Motor neuron (in vitro differentiated cells): ENCODE data around the gene PCDHA9. TPM values are rescaled to one million over a fixed set of nuclear protein-coding genes. Genes with fewer than 3 reads are reported as not detected.
"Not testable (repeated sequence)": the region's sequence is repeated elsewhere in the genome, so short reads cannot be mapped to it uniquely, and the experiment has no call there.

Experiments
- ATAC-seq, 8 experiments: fragments of 200-7000 bp; cut with Tn5 transposase; replicated peaks in 6 of 8; 2 replicates each; pipeline ENCODE4 v1.8.0; 2021; ENCODE audit warnings: mild to moderate bottlenecking in 8 of 8, moderate library complexity in 8 of 8
- H3K27ac ChIP-seq, 2 donors: fragments of 250-450 bp; sonication (Bioruptor Pico); 2 replicates each; pipeline ENCODE4 v1.9.0; 2021; ENCODE audit warnings: antibody characterized with exemption in 2 of 2, mild to moderate bottlenecking in 2 of 2, moderate library complexity in 1 of 2
- H3K4me1 ChIP-seq, 2 donors: fragments of 250-450 bp; sonication (Bioruptor Pico); replicated peaks in 1 of 2; 2 replicates each; pipeline ENCODE4 v1.6.1; 2021; ENCODE audit warnings: antibody characterized with exemption in 2 of 2, mild to moderate bottlenecking in 2 of 2, moderate library complexity in 1 of 2
- H3K4me3 ChIP-seq, 5 donors: fragments of 250-450 bp; sonication (Bioruptor Pico); 2 replicates each; pipeline ENCODE4 v1.9.0; 2021; ENCODE audit warnings: antibody characterized with exemption in 5 of 5, mild to moderate bottlenecking in 5 of 5, moderate library complexity in 4 of 5
- WGBS, 10 experiments: fragments of 450-650 bp; shearing (Covaris generic); methylation state at CpG; one replicate each; pipeline ENCODE4 v1.0.0; 2022; 5-methylcytosine and 5-hydroxymethylcytosine counted together
- in situ Hi-C, 9 experiments: fragments of 400-800 bp; cut with MboI; loops; one replicate each; pipeline ENCODE4 v1.15.0; 2021; ENCODE audit warnings: low sequenced_read_pairs in 9 of 9, low pct_unique_long_range_greater_than_20kb in 2 of 9; ENCODE audit not compliant: unreplicated experiment in 9 of 9
- total RNA-seq, 8 experiments: library from RNA; unstranded; fragments of 300-600 nt; gene quantifications; 2 replicates each; pipeline versions ENCODE4 v1.2.3 to v1.2.4, GENCODE V29; 2022

The PCDHA9 gene
- total RNA-seq, 8 experiments from 2014 or later: 0.05 to 6.2 (median 0.93) TPM

DNA sequence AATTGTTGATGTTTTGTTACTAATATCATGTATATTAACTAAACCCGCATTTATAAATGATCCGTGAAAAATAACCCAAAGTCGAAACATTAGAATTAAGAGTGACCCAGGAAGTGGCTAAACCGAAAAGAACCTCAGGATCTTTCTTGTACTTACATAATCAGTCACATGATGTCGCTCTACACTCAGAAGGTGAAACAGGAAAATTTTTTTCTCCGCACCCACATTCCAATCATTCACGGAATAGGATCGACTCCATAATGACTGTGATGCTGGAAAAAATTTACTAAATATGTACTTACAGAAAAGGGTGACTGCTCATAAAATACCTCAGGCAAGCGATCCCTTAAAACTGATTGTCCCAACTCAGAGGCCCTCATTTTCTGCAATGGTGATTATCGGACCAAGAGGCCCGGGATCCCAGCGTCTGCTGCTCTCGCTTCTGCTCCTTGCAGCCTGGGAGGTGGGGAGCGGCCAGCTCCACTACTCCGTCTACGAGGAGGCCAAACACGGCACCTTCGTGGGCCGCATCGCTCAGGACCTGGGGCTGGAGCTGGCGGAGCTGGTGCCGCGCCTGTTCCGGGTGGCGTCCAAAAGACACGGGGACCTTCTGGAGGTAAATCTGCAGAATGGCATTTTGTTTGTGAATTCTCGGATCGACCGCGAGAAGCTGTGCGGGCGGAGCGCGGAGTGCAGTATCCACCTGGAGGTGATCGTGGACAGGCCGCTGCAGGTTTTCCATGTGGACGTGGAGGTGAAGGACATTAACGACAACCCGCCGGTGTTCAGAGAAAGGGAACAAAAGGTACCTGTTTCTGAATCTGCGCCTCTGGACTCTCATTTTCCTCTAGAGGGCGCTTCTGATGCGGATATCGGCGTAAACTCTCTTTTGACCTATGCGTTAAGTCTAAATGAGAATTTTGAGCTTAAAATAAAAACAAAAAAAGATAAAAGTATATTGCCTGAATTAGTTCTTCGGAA lies 27.2 kb downstream of the PCDHA9 start, which contains the start of gene PCDHA12:
PCDHA12 (plus strand) TSS at position 224 of the 981 bp plus-strand sequence; CDS start at position 389, 165 bp downstream.
- Histone ChIP-seq H3K27ac (peak within 1 kb of the TSS in 1 of 2 donors; percentile 79), H3K4me1 (no peaks in the 10 kb centered on the region), H3K4me3 (peak within 1 kb of the TSS in 4 of 5 donors; percentile 42 to 69 (median 52))
- ATAC-seq: peak in 4 of 8 experiments; percentile 61 to 84 (median 68)
- in situ Hi-C loops: loop anchor here in 2 of 9 experiments (10.0 to 25.0 kb wide), 2 partner anchors 162 to 169 kb away; no protein-coding TSS in a partner anchor
- 4 to 92% (median 27%) methylated on average over 8 to 36 of the region's 47 CpGs for WGBS, 10 experiments

DNA sequence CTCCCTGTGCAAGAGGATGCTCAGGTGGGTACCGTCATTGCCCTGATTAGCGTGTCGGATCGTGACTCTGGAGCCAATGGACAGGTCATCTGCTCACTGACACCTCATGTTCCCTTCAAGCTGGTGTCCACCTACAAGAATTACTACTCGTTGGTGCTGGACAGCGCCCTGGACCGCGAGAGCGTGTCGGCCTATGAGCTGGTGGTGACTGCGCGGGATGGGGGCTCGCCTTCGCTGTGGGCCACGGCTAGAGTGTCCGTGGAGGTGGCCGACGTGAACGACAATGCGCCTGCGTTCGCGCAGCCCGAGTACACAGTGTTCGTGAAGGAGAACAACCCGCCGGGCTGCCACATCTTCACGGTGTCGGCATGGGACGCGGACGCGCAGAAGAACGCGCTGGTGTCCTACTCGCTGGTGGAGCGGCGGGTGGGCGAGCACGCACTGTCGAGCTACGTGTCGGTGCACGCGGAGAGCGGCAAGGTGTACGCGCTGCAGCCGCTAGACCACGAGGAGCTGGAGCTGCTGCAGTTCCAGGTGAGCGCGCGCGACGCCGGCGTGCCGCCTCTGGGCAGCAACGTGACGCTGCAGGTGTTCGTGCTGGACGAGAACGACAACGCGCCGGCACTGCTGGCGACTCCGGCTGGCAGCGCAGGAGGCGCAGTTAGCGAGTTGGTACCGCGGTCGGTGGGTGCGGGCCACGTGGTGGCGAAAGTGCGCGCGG lies 28.5 kb downstream of the PCDHA9 start:
- not testable (repeated sequence) for H3K4me1 ChIP-seq, ATAC-seq, H3K27ac ChIP-seq
- in situ Hi-C loops: loop anchor here in 2 of 9 experiments (10.0 to 25.0 kb wide), 2 partner anchors 161 to 168 kb away; no protein-coding TSS in a partner anchor
- peak overlapping the region in 2 of 5 donors; percentile 54 to 69 for H3K4me3 ChIP-seq
- 30 to 100% (median 97%) methylated on average over 3 to 25 of the region's 80 CpGs; no CpG with 5 or more reads in 3 of the 10 experiments for WGBS, 10 experiments

DNA sequence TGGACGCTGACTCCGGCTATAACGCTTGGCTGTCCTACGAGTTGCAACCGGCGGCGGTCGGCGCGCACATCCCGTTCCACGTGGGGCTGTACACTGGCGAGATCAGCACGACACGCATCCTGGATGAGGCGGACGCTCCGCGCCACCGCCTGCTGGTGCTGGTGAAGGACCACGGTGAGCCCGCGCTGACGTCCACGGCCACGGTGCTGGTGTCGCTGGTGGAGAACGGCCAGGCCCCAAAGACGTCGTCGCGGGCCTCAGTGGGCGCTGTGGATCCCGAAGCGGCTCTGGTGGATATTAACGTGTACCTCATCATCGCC lies 29.0 kb downstream of the PCDHA9 start:
- Histone ChIP-seq H3K27ac (no peak overlapping the region), H3K4me1 (no peaks in the 10 kb centered on the region), H3K4me3 (no peak overlapping the region)
- no peak for ATAC-seq
- in situ Hi-C loops: loop anchor here in 2 of 9 experiments (10.0 to 25.0 kb wide), 2 partner anchors 160 to 168 kb away; no protein-coding TSS in a partner anchor
- 40 to 99% (median 89%) methylated on average over 1 to 14 of the region's 37 CpGs; no CpG with 5 or more reads in 6 of the 10 experiments for WGBS, 10 experiments

DNA sequence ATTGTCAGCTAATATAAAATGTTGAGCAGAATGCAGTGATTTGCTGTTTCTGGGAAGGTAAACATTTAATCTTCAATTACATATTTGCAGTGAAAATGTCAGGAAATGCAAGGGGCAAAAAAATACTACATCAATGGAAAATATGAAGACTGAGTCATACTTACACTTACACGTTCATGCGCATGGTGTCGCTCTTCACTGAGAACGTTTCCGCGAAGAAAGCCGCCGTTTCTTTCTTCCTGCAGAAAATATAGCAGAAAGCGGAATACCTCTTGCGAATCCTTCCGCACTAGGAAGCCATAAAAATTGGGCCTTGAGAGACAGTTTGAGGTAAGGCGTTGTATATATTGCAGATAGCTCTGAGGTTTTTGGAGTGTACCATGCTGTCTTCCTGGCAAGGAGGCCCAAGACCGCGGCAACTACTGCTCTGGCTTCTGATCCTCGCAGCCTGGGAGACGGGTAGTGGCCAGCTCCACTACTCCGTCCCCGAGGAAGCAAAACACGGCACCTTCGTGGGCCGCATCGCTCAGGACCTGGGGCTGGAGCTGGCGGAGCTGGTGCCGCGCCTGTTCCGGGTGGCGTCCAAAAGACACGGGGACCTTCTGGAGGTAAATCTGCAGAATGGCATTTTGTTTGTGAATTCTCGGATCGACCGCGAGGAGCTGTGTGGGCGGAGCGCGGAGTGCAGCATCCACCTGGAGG lies 33.9 kb downstream of the PCDHA9 start, which contains the start of gene PCDHA13:
PCDHA13 (plus strand) TSS at position 236 of the 702 bp plus-strand sequence; CDS start at position 381, 145 bp downstream.
- Histone ChIP-seq H3K4me1 (no peaks in the 10 kb centered on the region), H3K27ac (peak within 1 kb of the TSS in 1 of 2 donors; percentile 62), H3K4me3 (peak within 1 kb of the TSS in 3 of 5 donors; percentile 29 to 59 (median 49))
- in situ Hi-C loops: loop anchor here in 1 of 9 experiments (25.0 kb wide), 1 partner anchor 155 kb away; no protein-coding TSS in a partner anchor
- peak in 4 of 8 experiments; percentile 25 to 82 (median 54) for ATAC-seq
- WGBS, 10 experiments: 2 to 93% (median 60%) methylated on average over 1 to 18 of the region's 35 CpGs; no CpG with 5 or more reads in 1 of the 10 experiments

DNA sequence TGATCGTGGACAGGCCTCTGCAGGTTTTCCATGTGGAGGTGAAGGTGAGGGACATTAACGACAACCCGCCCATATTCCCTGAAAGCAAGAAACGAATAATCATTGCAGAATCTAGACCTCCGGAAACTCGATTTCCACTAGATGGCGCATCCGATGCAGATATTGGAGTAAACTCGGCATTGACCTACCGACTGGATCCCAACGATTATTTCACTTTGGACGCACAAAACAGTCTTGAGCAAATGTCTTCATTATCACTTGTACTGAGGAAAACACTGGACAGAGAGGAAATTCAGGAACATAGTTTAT lies 34.4 kb downstream of the PCDHA9 start:
- ATAC-seq: peak in 3 of 8 experiments; percentile 59 to 69 (median 66)
- no peaks in the 10 kb centered on the region for H3K4me1 ChIP-seq
- 3 to 80% (median 38%) methylated on average over 1 to 9 of the region's 12 CpGs; no CpG with 5 or more reads in 3 of the 10 experiments for WGBS, 10 experiments
- peak overlapping the region in 3 of 5 donors; percentile 29 to 59 (median 49) for H3K4me3 ChIP-seq
- in situ Hi-C loops: loop anchor here in 1 of 9 experiments (25.0 kb wide), 1 partner anchor 155 kb away; no protein-coding TSS in a partner anchor
- H3K27ac ChIP-seq: peak overlapping the region in 1 of 2 donors; percentile 62

DNA sequence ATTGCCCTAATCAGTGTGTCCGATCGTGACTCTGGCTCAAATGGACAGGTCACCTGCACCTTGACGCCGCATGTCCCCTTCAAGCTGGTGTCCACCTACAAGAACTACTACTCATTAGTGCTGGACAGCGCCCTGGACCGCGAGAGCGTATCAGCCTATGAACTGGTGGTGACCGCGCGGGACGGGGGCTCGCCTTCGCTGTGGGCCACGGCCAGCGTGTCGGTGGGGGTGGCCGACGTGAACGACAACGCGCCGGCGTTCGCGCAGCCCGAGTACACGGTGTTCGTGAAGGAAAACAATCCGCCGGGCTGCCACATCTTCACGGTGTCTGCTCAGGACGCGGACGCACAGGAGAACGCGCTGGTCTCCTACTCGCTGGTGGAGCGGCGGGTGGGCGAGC lies 35.2 kb downstream of the PCDHA9 start:
- Histone ChIP-seq H3K4me1 (no peaks in the 10 kb centered on the region), H3K4me3 (no peak overlapping the region), H3K27ac (no peak overlapping the region)
- in situ Hi-C loops: loop anchor here in 1 of 9 experiments (25.0 kb wide), 1 partner anchor 154 kb away; no protein-coding TSS in a partner anchor
- ATAC-seq: no peak
- 42 to 100% (median 76%) methylated on average over 2 to 32 of the region's 41 CpGs; no CpG with 5 or more reads in 3 of the 10 experiments for WGBS, 10 experiments

DNA sequence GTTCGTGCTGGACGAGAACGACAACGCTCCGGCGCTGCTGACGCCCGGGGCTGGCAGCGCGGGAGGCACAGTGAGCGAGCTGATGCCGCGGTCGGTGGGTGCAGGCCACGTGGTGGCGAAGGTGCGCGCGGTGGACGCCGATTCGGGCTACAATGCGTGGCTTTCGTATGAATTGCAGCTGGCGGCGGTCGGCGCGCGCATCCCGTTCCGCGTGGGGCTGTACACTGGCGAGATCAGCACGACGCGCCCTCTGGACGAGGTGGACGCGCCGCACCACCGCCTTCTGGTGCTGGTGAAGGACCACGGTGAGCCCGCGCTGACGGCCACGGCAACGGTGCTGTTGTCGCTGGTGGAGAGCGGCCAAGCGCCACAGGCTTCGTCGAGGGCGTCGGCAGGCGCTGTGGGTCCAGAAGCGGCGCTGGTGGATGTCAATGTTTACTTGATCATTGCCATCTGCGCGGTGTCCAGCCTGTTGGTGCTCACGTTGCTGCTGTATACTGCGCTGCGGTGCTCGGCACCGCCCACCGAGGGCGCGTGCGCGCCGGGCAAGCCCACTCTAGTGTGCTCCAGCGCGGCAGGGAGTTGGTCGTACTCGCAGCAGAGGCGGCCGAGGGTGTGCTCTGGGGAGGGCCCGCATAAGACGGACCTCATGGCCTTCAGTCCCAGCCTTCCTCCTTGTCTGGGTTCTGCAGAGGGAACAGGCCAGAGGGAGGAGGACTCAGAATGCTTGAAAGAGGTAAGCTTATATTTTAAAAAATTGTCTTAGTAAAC lies 35.9 kb downstream of the PCDHA9 start:
- ATAC-seq: no peak
- 13 to 100% (median 93%) methylated on average over 2 to 52 of the region's 79 CpGs; no CpG with 5 or more reads in 2 of the 10 experiments for WGBS, 10 experiments
- in situ Hi-C loops: loop anchor here in 1 of 9 experiments (25.0 kb wide), 1 partner anchor 153 kb away; no protein-coding TSS in a partner anchor
- no peak overlapping the region for H3K4me3 ChIP-seq
- no peak overlapping the region for H3K27ac ChIP-seq
- no peaks in the 10 kb centered on the region for H3K4me1 ChIP-seq

Other genes starting within 250 kb of the PCDHA9 start
- gene CD14, start 215.2 kb upstream of the PCDHA9 start, total RNA-seq: 10 to 100 TPM in 2 of 8 experiments, 1 to 10 TPM in 2, under 1 TPM in 4; 0.11 to 13.4 (median 1.4) TPM
- 10 to 100 TPM in 6 of 8 experiments, 1 to 10 TPM in 2; 7.9 to 25.6 (median 11.9) TPM for gene TMCO6, start 208.9 kb upstream of the PCDHA9 start, total RNA-seq
- 100 to 1,000 TPM in 5 of 8 experiments, 10 to 100 TPM in 3; 93.1 to 149 (median 106) TPM for gene NDUFA2, start 200.8 kb upstream of the PCDHA9 start, total RNA-seq
- 100 to 1,000 TPM in 7 of 8 experiments, 10 to 100 TPM in 1; 92.2 to 153 (median 116) TPM for gene IK, start 200.6 kb upstream of the PCDHA9 start, total RNA-seq
- 10 to 100 TPM in 7 of 8 experiments, 1 to 10 TPM in 1; 9.9 to 29.8 (median 15.1) TPM for gene WDR55, start 183.5 kb upstream of the PCDHA9 start, total RNA-seq
- 1 to 10 TPM in 1 of 8 experiments, under 1 TPM in 3, not detected in 4; 0.43 to 1.0 (median 0.46) TPM for gene DND1, start 174.8 kb upstream of the PCDHA9 start, total RNA-seq
- gene HARS1, start 157.0 kb upstream of the PCDHA9 start, total RNA-seq: 100 to 1,000 TPM in 2 of 8 experiments, 10 to 100 TPM in 6; 53.1 to 102 (median 77.0) TPM
- gene HARS2, start 156.9 kb upstream of the PCDHA9 start, total RNA-seq: 10 to 100 TPM; 21.4 to 45.7 (median 32.6) TPM
- 10 to 100 TPM; 55.0 to 93.8 (median 73.5) TPM for gene ZMAT2, start 147.9 kb upstream of the PCDHA9 start, total RNA-seq
- 1 to 10 TPM in 1 of 8 experiments, under 1 TPM in 7; 0.22 to 1.7 (median 0.68) TPM for gene PCDHA1, start 62.2 kb upstream of the PCDHA9 start, total RNA-seq
- 1 to 10 TPM in 5 of 8 experiments, under 1 TPM in 2, not detected in 1; 0.13 to 6.8 (median 1.5) TPM for gene PCDHA2, start 53.5 kb upstream of the PCDHA9 start, total RNA-seq
- gene PCDHA3, start 47.3 kb upstream of the PCDHA9 start, total RNA-seq: 1 to 10 TPM in 5 of 8 experiments, under 1 TPM in 2, not detected in 1; 0.63 to 5.8 (median 1.6) TPM
- 10 to 100 TPM in 5 of 8 experiments, 1 to 10 TPM in 1, under 1 TPM in 2; 0.05 to 50.8 (median 14.1) TPM for gene PCDHA4, start 41.3 kb upstream of the PCDHA9 start, total RNA-seq
- 1 to 10 TPM in 5 of 8 experiments, under 1 TPM in 2, not detected in 1; 0.24 to 3.1 (median 2.2) TPM for gene PCDHA5, start 26.8 kb upstream of the PCDHA9 start, total RNA-seq
- 10 to 100 TPM in 1 of 8 experiments, 1 to 10 TPM in 4, under 1 TPM in 3; 0.15 to 24.3 (median 2.0) TPM for gene PCDHA6, start 20.4 kb upstream of the PCDHA9 start, total RNA-seq
- 1 to 10 TPM in 5 of 8 experiments, under 1 TPM in 3; 0.05 to 5.3 (median 1.7) TPM for gene PCDHA7, start 14.1 kb upstream of the PCDHA9 start, total RNA-seq
- 1 to 10 TPM in 5 of 8 experiments, under 1 TPM in 1, not detected in 2; 0.31 to 3.2 (median 2.2) TPM for gene PCDHA8, start 7.2 kb upstream of the PCDHA9 start, total RNA-seq
- 1 to 10 TPM in 6 of 8 experiments, under 1 TPM in 2; 0.10 to 8.1 (median 2.0) TPM for gene PCDHA10, start 7.5 kb downstream of the PCDHA9 start, total RNA-seq
- 1 to 10 TPM in 5 of 8 experiments, under 1 TPM in 2, not detected in 1; 0.31 to 6.3 (median 5.2) TPM for gene PCDHA11, start 20.6 kb downstream of the PCDHA9 start, total RNA-seq
- 10 to 100 TPM in 2 of 8 experiments, 1 to 10 TPM in 3, under 1 TPM in 2, not detected in 1; 0.13 to 22.5 (median 7.4) TPM for gene PCDHA12, start 26.9 kb downstream of the PCDHA9 start, total RNA-seq
- 10 to 100 TPM in 2 of 8 experiments, 1 to 10 TPM in 3, under 1 TPM in 2, not detected in 1; 0.21 to 13.2 (median 2.3) TPM for gene PCDHA13, start 33.7 kb downstream of the PCDHA9 start, total RNA-seq
- gene PCDHAC1, start 77.9 kb downstream of the PCDHA9 start, total RNA-seq: 10 to 100 TPM in 5 of 8 experiments, 1 to 10 TPM in 1, under 1 TPM in 2; 0.05 to 25.2 (median 14.1) TPM
- gene PCDHAC2, start 118.1 kb downstream of the PCDHA9 start, total RNA-seq: 10 to 100 TPM in 1 of 8 experiments, 1 to 10 TPM in 5, under 1 TPM in 2; 0.10 to 24.4 (median 4.8) TPM
- gene PCDHB1, start 203.0 kb downstream of the PCDHA9 start, total RNA-seq: under 1 TPM in 7 of 8 experiments, not detected in 1; 0.04 to 0.43 (median 0.11) TPM
- 10 to 100 TPM in 5 of 8 experiments, 1 to 10 TPM in 2, under 1 TPM in 1; 0.36 to 45.7 (median 10.3) TPM for gene PCDHB2, start 246.2 kb downstream of the PCDHA9 start, total RNA-seq